GM12873 (cell line): ENCODE data around the gene DRD1.

Source experiments
- CTCF ChIP-seq: IDR thresholded peaks from 2 replicates; pipeline ENCODE4 v1.5.1; 2012; ENCODE audit warnings: low read depth, mild to moderate bottlenecking, moderate library complexity, low read length, control low read depth; ENCODE audit not compliant: insufficient read depth; ENCODE audit errors: missing control alignments

DRD1 gene

DNA sequence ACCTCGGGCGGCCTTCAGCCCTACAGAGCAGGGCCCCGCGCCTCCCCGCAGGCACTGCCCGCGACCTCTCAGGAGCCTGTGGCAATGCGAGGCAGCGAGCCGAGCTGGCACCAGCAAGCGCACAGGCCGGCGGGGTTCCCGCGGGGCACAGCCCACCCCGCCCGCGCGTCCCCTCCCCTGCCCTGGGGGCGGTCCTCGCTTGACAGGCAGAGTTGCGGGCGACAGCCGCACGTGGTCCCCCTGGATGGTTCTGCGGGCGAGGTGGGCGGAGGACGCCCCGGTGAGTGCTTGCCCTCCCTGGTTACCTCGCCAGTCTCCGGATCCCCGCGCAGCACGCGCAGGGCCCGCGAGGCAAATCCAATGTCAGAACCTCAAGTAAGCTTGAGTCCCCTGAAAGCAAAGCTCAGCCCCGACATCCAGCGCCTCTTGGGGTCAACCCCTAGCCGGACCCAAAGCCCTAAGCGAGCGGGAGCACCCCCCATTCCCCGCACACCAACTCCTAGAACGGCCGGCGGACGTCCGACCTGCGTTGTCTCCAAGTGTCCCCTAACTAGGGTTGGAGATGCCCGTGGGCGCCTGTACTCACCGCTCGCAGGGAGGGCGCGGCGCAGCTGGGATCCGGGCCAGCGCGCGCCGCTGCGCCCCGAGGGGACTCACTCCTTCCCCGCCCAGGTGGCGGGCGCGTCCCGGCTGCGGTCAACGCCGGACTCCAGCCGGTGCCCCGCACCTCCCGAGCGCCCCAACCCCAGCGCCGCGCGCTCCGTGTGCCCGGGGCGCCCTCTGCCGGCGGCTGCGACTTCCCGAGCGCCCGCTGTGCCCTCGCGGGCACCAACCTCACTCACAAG lies at the start of gene DRD1:
DRD1 (minus strand) TSS at position 123 of the 845 bp plus-strand sequence. CDS start 1,083 bp downstream, outside the sequence.
- TF ChIP-seq CTCF = peak; percentile 70

DNA sequence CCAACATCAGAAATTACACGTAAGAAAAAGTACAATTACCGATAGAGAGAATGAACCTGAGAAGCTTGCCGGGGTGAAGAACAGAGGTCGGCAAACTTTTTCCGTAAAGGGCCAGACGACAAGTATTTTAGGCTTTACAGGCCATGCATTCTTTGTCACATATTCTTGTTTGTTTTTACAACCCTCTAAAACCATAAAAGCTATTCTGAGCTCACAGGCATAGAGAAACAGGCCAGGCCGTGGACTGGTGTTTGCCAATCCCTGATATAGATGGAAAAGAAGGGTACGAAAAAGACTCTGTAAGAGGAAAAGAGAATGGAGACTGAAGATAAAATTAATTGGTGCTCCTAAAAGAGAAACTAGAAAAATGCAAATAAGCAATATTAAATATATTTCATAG lies 49.7 kb upstream of the DRD1 start:
- no peak for TF ChIP-seq CTCF

- no peak for TF ChIP-seq CTCF
Observed at GRCh38 chr5:175493260-175493659, 49.3 kb upstream of the DRD1 start.

DNA sequence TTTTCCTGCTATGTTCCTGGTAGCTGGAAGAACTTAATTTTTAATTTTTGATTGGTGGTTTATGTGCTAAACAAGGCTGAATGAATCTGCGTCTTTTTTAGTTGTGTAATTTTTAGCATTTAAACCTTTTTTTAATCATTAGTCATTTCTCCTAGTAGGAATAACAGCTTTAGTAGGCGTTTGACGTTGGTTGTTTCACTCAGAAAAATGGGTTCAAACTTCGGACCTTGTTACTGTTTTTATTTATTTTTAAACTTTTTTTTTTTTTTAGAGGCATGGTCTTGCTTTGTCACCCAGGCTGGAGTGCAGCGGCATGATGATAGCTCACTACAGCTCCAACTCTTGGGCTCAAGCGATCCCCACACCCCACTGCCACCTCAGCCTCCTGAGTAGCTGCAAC lies 47.2 kb upstream of the DRD1 start:
- TF ChIP-seq CTCF = no peak

DNA sequence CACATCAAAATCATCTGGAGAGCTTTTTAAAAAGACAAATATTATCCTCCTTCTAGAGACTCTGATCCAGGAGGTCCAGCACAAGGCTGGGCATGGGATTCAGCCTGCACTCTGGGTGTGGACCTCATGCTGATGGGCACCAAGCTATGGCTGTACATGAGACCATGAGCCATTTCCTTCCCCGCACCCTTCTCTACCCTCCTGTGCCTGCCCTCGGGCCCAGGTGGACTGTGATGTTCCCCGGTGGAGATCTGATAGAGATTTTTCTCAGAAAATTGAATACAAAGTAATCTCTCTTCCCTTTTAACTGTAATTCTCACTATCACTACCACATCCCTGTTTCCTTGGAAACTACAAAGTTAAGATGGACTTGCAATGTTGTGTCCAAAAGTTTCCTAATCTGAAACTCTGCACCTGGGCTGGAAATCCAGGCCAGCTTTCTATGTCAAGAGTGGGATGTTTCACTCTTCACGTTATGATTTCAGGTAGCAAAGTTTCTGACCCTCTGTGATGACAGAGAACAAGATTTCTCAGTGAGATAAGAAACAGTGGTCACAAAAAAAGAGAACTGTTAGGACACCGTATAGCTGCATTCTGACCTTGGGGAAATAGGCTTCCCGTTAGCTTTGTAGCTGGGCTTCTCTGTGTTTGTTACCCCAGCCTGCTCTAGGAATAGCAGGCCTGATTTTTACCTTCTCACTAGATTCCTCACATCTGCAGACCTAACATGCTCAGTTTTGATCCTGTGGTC lies 45.9 kb upstream of the DRD1 start:
- TF ChIP-seq CTCF = no peak

DNA sequence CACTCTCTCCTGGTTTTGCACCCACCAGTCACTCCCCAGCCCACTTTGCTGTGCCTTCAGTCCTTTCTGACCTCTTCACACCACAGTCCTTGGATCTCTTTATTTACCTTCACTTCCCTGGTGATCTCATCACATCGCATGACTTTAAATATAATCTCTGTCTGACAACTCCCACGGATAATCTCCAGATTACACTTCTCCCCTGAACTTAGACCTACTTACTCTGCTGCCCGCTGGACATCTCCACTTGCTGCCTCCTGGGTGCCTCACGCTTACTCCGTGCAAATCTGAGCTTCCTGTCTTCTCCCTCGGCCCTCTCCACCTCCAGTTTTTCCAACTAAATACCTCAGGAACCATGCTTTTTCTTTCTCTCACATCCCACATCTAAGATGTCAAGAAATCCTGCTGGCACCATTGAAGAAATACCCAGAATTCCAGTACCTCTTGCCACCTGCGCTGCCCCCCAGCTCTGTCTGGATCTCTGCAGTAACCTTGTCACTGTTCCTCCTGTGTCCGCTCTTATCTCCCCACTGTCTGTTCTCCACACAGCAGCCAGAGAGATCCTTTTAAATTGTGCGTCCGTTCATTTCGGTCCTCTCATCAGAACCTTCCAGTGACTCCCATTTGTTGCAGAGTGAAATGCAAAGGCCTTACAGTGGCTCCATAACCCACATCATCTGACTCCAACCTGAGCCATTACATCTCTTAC lies 43.7 kb upstream of the DRD1 start:
- no peak for TF ChIP-seq CTCF

- TF ChIP-seq CTCF = no peak
Observed at GRCh38 chr5:175485631-175486030, 41.6 kb upstream of the DRD1 start.
